NB4 (cell line): ENCODE measurements around the gene RNF11.

Experiments
- DNase-seq: peaks from one replicate; pipeline ENCODE4 v3.0.0; 2010; ENCODE audit warnings: low read depth
- H3K4me3 ChIP-seq: one replicate; pipeline ENCODE4 v1.5.1; 2011; ENCODE audit warnings: mild to moderate bottlenecking, low read depth, low read length, moderate library complexity
- CTCF ChIP-seq: IDR thresholded peaks from one replicate; pipeline ENCODE4 v1.5.1; 2012; ENCODE audit warnings: low read depth, low read length
- MAX ChIP-seq: IDR thresholded peaks from 2 replicates; pipeline ENCODE4 v1.6.1; 2011; ENCODE audit warnings: low read depth, low read length
- MYC ChIP-seq: IDR thresholded peaks from 2 replicates; pipeline ENCODE4 v1.6.1; 2011; ENCODE audit warnings: low read depth, low read length
- POLR2A ChIP-seq: IDR thresholded peaks from 2 replicates; pipeline ENCODE4 v1.6.1; 2011; ENCODE audit warnings: mild to moderate bottlenecking; ENCODE audit not compliant: insufficient read length; ENCODE audit errors: extremely low read depth

The RNF11 gene

GRCh38 chr1:51316113-51316845 is 80.2 kb downstream of the RNF11 start:
- no peak overlapping the region for H3K4me3 ChIP-seq
- TF ChIP-seq POLR2A, result no peak
- TF ChIP-seq MAX, result no peak
- no peak for TF ChIP-seq CTCF
- TF ChIP-seq MYC, result no peak
- DNase-seq, result no peak

GRCh38 chr1:51316846-51317120 is 80.7 kb downstream of the RNF11 start:
- no peak overlapping the region for H3K4me3 ChIP-seq
- no peak for TF ChIP-seq CTCF
- TF ChIP-seq MAX, result no peak
- TF ChIP-seq POLR2A, result no peak
- no peak for TF ChIP-seq MYC
- DNase-seq, result peak; percentile 49

GRCh38 chr1:51317798-51318197 is 81.7 kb downstream of the RNF11 start:
- H3K4me3 ChIP-seq, result no peak overlapping the region
- TF ChIP-seq POLR2A (no peak), MAX (no peak), MYC (no peak), CTCF (no peak)
- no peak for DNase-seq

GRCh38 chr1:51320967-51321923 is 85.2 kb downstream of the RNF11 start:
- no peak overlapping the region for H3K4me3 ChIP-seq
- TF ChIP-seq MYC (no peak), POLR2A (no peak), MAX (no peak), CTCF (no peak)
- DNase-seq, result no peak

GRCh38 chr1:51321924-51322280 is 85.8 kb downstream of the RNF11 start:
- TF ChIP-seq MAX (no peak), POLR2A (no peak), MYC (no peak), CTCF (no peak)
- DNase-seq, result no peak
- H3K4me3 ChIP-seq, result no peak overlapping the region
